Measurements from ENCODE around the gene ALDH9A1. TPM values are rescaled to one million over a fixed set of nuclear protein-coding genes. Genes with fewer than 3 reads are reported as not detected.
"Not testable (repeated sequence)": the region's sequence is repeated elsewhere in the genome, so short reads cannot be mapped to it uniquely, and the experiment has no call there.

ALDH9A1 gene
- 56.3 TPM for total RNA-seq
- long read RNA-seq, transcript ALDH9A1-201 (11 exons, 2,696 nt), result major isoform, 157 of 167 reads
- long read RNA-seq, partial matches to known transcripts, result 5 of 167 reads
- long read RNA-seq, other reads (novel, unspliced or antisense), result 4 of 167 reads

GRCh38 chr1:165697881-165698760 is at the start of gene ALDH9A1:
ALDH9A1 (minus strand) TSS chr1:165698562; CDS start chr1:165698558, 4 bp downstream.
- peak; percentile 98 for ATAC-seq
- DNase-seq, result peak; percentile 95
- intact Hi-C loops (cut with micrococcal nuclease), result no loop called here

- intact Hi-C loops (cut with micrococcal nuclease), result no loop called here
- ATAC-seq (no peak), DNase-seq (no peak)
Observed at GRCh38 chr1:165747632-165748447, 49.5 kb upstream of the ALDH9A1 start.

GRCh38 chr1:165744913-165745312 is 46.6 kb upstream of the ALDH9A1 start:
- DNase-seq; intact Hi-C loops (cut with micrococcal nuclease); ATAC-seq: not testable (repeated sequence)

GRCh38 chr1:165742194-165742593 is 43.8 kb upstream of the ALDH9A1 start:
- intact Hi-C loops (cut with micrococcal nuclease), result no loop called here

GRCh38 chr1:165738794-165739193 is 40.4 kb upstream of the ALDH9A1 start:
- DNase-seq (no peak), ATAC-seq (no peak)
- intact Hi-C loops (cut with micrococcal nuclease), result no loop called here

More at GRCh38 chr1:165742194-165742593, 43.8 kb upstream of the ALDH9A1 start:
- no peak for ATAC-seq
- no peak for DNase-seq

GRCh38 chr1:165737196-165737595 is 38.8 kb upstream of the ALDH9A1 start:
- intact Hi-C loops (cut with micrococcal nuclease), result no loop called here
- ATAC-seq (no peak), DNase-seq (no peak)

GRCh38 chr1:165734906-165735305 is 36.5 kb upstream of the ALDH9A1 start:
- intact Hi-C loops (cut with micrococcal nuclease), result no loop called here
- DNase-seq, result no peak
- ATAC-seq, result no peak

- DNase-seq (no peak), ATAC-seq (no peak)
- intact Hi-C loops (cut with micrococcal nuclease), result loop anchor here (5.0 kb wide), 1 partner anchor 35 kb away; no protein-coding TSS in a partner anchor
Observed at GRCh38 chr1:165726841-165727240, 28.5 kb upstream of the ALDH9A1 start.

- no peak for ATAC-seq
- intact Hi-C loops (cut with micrococcal nuclease), result loop anchor here (5.0 kb wide), 1 partner anchor 36 kb away; no protein-coding TSS in a partner anchor
- DNase-seq, result no peak
Observed at GRCh38 chr1:165726169-165726568, 27.8 kb upstream of the ALDH9A1 start.

- ATAC-seq (peak; percentile 42), DNase-seq (no peak)
Observed at GRCh38 chr1:165717918-165718515, 19.7 kb upstream of the ALDH9A1 start.

GRCh38 chr1:165716265-165717051 is 18.1 kb upstream of the ALDH9A1 start:
- ATAC-seq; intact Hi-C loops (cut with micrococcal nuclease); DNase-seq: not testable (repeated sequence)

More at GRCh38 chr1:165717918-165718515, 19.7 kb upstream of the ALDH9A1 start:
- intact Hi-C loops (cut with micrococcal nuclease), result loop anchor here (2.0 kb wide), 1 partner anchor 197 kb away; no protein-coding TSS in a partner anchor

GRCh38 chr1:165712764-165713163 is 14.4 kb upstream of the ALDH9A1 start:
- ATAC-seq (no peak), DNase-seq (no peak)
- intact Hi-C loops (cut with micrococcal nuclease), result no loop called here

- ATAC-seq (no peak), DNase-seq (no peak)
- intact Hi-C loops (cut with micrococcal nuclease), result no loop called here
Observed at GRCh38 chr1:165707984-165708706, 9.8 kb upstream of the ALDH9A1 start.

- DNase-seq, result no peak
- intact Hi-C loops (cut with micrococcal nuclease), result no loop called here
- no peak for ATAC-seq
Observed at GRCh38 chr1:165703648-165704047, 5.3 kb upstream of the ALDH9A1 start.

- intact Hi-C loops (cut with micrococcal nuclease), result not testable (repeated sequence)
Observed at GRCh38 chr1:165701922-165702321, 3.6 kb upstream of the ALDH9A1 start.

GRCh38 chr1:165699577-165699976 is 1.2 kb upstream of the ALDH9A1 start:
- no peak for ATAC-seq
- DNase-seq, result no peak
- intact Hi-C loops (cut with micrococcal nuclease), result no loop called here

More at GRCh38 chr1:165701922-165702321, 3.6 kb upstream of the ALDH9A1 start:
- not testable (repeated sequence) for DNase-seq, ATAC-seq

GRCh38 chr1:165698761-165699052 is 345 bp upstream of the ALDH9A1 start:
- intact Hi-C loops (cut with micrococcal nuclease), result no loop called here
- ATAC-seq, result no peak
- no peak for DNase-seq

GRCh38 chr1:165697491-165697880 is 876 bp downstream of the ALDH9A1 start:
- no peak for ATAC-seq
- intact Hi-C loops (cut with micrococcal nuclease), result no loop called here
- no peak for DNase-seq
